CD14-positive monocyte (primary cell): ENCODE results near the gene KCTD5. TPM values are rescaled to one million over a fixed set of nuclear protein-coding genes. Genes with fewer than 3 reads are reported as not detected.

Experiments used
- DNase-seq, 3 donors: peaks; one replicate each; pipeline ENCODE4 v3.0.0-alpha.2; 2011 to 2022
- H2AFZ ChIP-seq: 2 replicates; pipeline ENCODE4 v1.6.0; 2012; ENCODE audit warnings: mild to moderate bottlenecking, low read depth, low read length, inconsistent platforms; ENCODE audit not compliant: insufficient read depth, poor library complexity, severe bottlenecking
- H3K27ac ChIP-seq, 2 donors: 1 replicate in 1 of 2; 2 replicates in 1 of 2; pipeline ENCODE4 v1.5.1; 2012 to 2013; ENCODE audit warnings: low read length in 2 of 2, control low read depth in 1 of 2, inconsistent platforms in 1 of 2, low read depth in 1 of 2, mild to moderate bottlenecking in 1 of 2
- H3K27me3 ChIP-seq, 2 donors: one replicate each; pipeline versions ENCODE4 v1.6.0 to v1.6.1; 2011 to 2013; ENCODE audit warnings: low read length in 2 of 2; ENCODE audit not compliant: control insufficient read depth in 2 of 2, insufficient read depth in 2 of 2
- H3K36me3 ChIP-seq, 2 donors: replicated peaks in 1 of 2; 1 replicate in 1 of 2; 2 replicates in 1 of 2; pipeline versions ENCODE4 v1.5.1 to v1.6.1; 2012 to 2013; ENCODE audit warnings: low read length in 2 of 2, control low read depth in 1 of 2, inconsistent platforms in 1 of 2, mild to moderate bottlenecking in 1 of 2; ENCODE audit not compliant: insufficient read depth in 2 of 2, control insufficient read depth in 1 of 2
- H3K4me1 ChIP-seq, 2 donors: 1 replicate in 1 of 2; 2 replicates in 1 of 2; pipeline versions ENCODE4 v1.5.1 to v1.6.1; 2012 to 2013; ENCODE audit warnings: low read length in 2 of 2, control low read depth in 1 of 2, inconsistent platforms in 1 of 2, mild to moderate bottlenecking in 1 of 2, moderate library complexity in 1 of 2; ENCODE audit not compliant: insufficient read depth in 2 of 2, control insufficient read depth in 1 of 2
- H3K4me2 ChIP-seq: replicated peaks from 2 replicates; pipeline ENCODE3; 2012; ENCODE audit warnings: low read length, moderate library complexity, mild to moderate bottlenecking; ENCODE audit not compliant: poor library complexity, severe bottlenecking; ENCODE audit errors: extremely low read depth
- H3K4me3 ChIP-seq, 3 experiments: fragments of 200-600 bp in 1 of 3; sonication (generic) in 1 of 3; replicated peaks in 1 of 3; 1 replicate in 2 of 3; 2 replicates in 1 of 3; pipeline ENCODE4 v1.5.1; 2011 to 2013; ENCODE audit warnings: low read length in 3 of 3, mild to moderate bottlenecking in 3 of 3, control low read depth in 2 of 3, low read depth in 2 of 3, inconsistent platforms in 1 of 3, moderate library complexity in 1 of 3
- H3K79me2 ChIP-seq: 2 replicates; pipeline ENCODE4 v1.6.0; 2012; ENCODE audit warnings: mild to moderate bottlenecking, control low read depth, inconsistent platforms, low read length, moderate library complexity; ENCODE audit not compliant: insufficient read depth
- H3K9ac ChIP-seq: 2 replicates; pipeline ENCODE4 v1.6.0; 2017; ENCODE audit warnings: low read length, mild to moderate bottlenecking; ENCODE audit not compliant: insufficient read depth, poor library complexity, severe bottlenecking
- H3K9me3 ChIP-seq, 2 donors: replicated peaks in 1 of 2; 1 replicate in 1 of 2; 2 replicates in 1 of 2; pipeline versions ENCODE4 v1.5.1 to v1.6.1; 2012 to 2013; ENCODE audit warnings: low read length in 2 of 2, control low read depth in 1 of 2; ENCODE audit not compliant: control insufficient read depth in 1 of 2, insufficient read depth in 1 of 2
- H4K20me1 ChIP-seq: 2 replicates; pipeline ENCODE4 v1.6.0; 2012; ENCODE audit warnings: mild to moderate bottlenecking, low read length, control low read depth, moderate library complexity; ENCODE audit not compliant: insufficient read depth
- H3K27ac Mint-ChIP-seq, 7 donors: one replicate each; pipeline ENCODE4 v1.8.0; 2020; ENCODE audit warnings: mild to moderate bottlenecking in 7 of 7, mixed read lengths in 7 of 7, moderate library complexity in 6 of 7, inconsistent platforms in 2 of 7
- H3K27me3 Mint-ChIP-seq, 3 donors: one replicate each; pipeline ENCODE4 v1.8.0; 2021 to 2022; ENCODE audit warnings: low read depth in 3 of 3, mild to moderate bottlenecking in 3 of 3, mixed read lengths in 3 of 3, moderate library complexity in 3 of 3, inconsistent platforms in 1 of 3
- H3K36me3 Mint-ChIP-seq, 2 donors: one replicate each; pipeline ENCODE4 v1.8.0; 2020; ENCODE audit warnings: mixed read lengths in 2 of 2, inconsistent platforms in 1 of 2, mild to moderate bottlenecking in 1 of 2
- H3K4me1 Mint-ChIP-seq: one replicate; pipeline ENCODE4 v1.8.0; 2020; ENCODE audit warnings: mild to moderate bottlenecking, mixed read lengths
- H3K4me3 Mint-ChIP-seq, 2 donors: one replicate each; pipeline ENCODE4 v1.8.0; 2020; ENCODE audit warnings: mild to moderate bottlenecking in 2 of 2, mixed read lengths in 2 of 2, moderate library complexity in 1 of 2
- H3K9me3 Mint-ChIP-seq, 7 donors: one replicate each; pipeline ENCODE4 v1.8.0; 2020 to 2022; ENCODE audit warnings: mixed read lengths in 7 of 7, mild to moderate bottlenecking in 6 of 7, moderate library complexity in 6 of 7, inconsistent platforms in 2 of 7
- CTCF ChIP-seq: fragments of 200-600 bp; IDR thresholded peaks from one replicate; pipeline ENCODE4 v1.8.0; 2022; ENCODE audit warnings: antibody characterized with exemption, mild to moderate bottlenecking
- WGBS: methylation state at CpG from one replicate; pipeline ENCODE4 v1.1.5; 2013; ENCODE audit warnings: missing lambda C conversion rate; ENCODE audit not compliant: insufficient coverage; 5-methylcytosine and 5-hydroxymethylcytosine counted together
- intact Hi-C, 2 donors: fragments of 100-400 bp; cut with micrococcal nuclease; formaldehyde crosslinking; loops; one replicate each; pipeline versions ENCODE4 v1.15.0 to v1.15.1; 2023
- polyA plus RNA-seq, 3 donors: library from polyadenylated mRNA; depleted of rRNA in 1 of 3; unstranded in 2 of 3; stranded (reverse) in 1 of 3; fragments of 300-500 nt in 2 of 3; fragments of >200 nt in 1 of 3; fragmentation: Illumina TruSeq in 2 of 3; gene quantifications; 1 replicate in 2 of 3; 2 replicates in 1 of 3; pipeline ENCODE4 v1.2.3, GENCODE V29; 2012 to 2021

Gene KCTD5
- polyA plus RNA-seq, 3 donors: 16.0 to 23.1 (median 21.0) TPM

GRCh38 chr16:2737238-2737605 lies 54.9 kb downstream of the KCTD5 start:
- Histone ChIP-seq H3K79me2 (no peaks in the 10 kb centered on the region), H3K4me1 (no peaks in the 10 kb centered on the region), H3K4me3 (no peak overlapping the region), H3K36me3 (no peaks in the 10 kb centered on the region), H4K20me1 (no peaks in the 10 kb centered on the region), H3K4me2 (no peak overlapping the region), H3K9ac (no peak overlapping the region), H3K27ac (no peak overlapping the region), H2AFZ (no peak overlapping the region), H3K9me3 (no peaks in the 10 kb centered on the region), H3K27me3 (no peaks in the 10 kb centered on the region)
- H3K27me3 Mint-ChIP-seq: peaks cover 0 to 5% (median 2%) of the 10 kb centered on the region in 3 donors
- no peak overlapping the region for H3K4me3 Mint-ChIP-seq
- H3K36me3 Mint-ChIP-seq: no peaks in the 10 kb centered on the region
- 100% methylated on average over 3 of the region's 5 CpGs for WGBS
- H3K9me3 Mint-ChIP-seq: peaks cover 0 to under 1% (median 0%) of the 10 kb centered on the region in 7 donors
- no peak for DNase-seq
- H3K4me1 Mint-ChIP-seq: peaks cover 3% of the 10 kb centered on the region
- no peak overlapping the region for H3K27ac Mint-ChIP-seq
- intact Hi-C loops: no loop called here
- TF ChIP-seq CTCF: no peak

GRCh38 chr16:2737895-2738418 lies 55.6 kb downstream of the KCTD5 start:
- H3K4me1 Mint-ChIP-seq: peaks cover 3% of the 10 kb centered on the region
- DNase-seq: no peak
- Histone ChIP-seq H3K79me2 (no peaks in the 10 kb centered on the region), H3K4me2 (no peak overlapping the region), H3K9me3 (no peaks in the 10 kb centered on the region), H3K36me3 (no peaks in the 10 kb centered on the region), H2AFZ (no peak overlapping the region), H3K9ac (no peak overlapping the region), H3K4me1 (no peaks in the 10 kb centered on the region), H3K27ac (no peak overlapping the region), H4K20me1 (no peaks in the 10 kb centered on the region), H3K27me3 (no peaks in the 10 kb centered on the region), H3K4me3 (no peak overlapping the region)
- peaks cover 0 to 5% (median 2%) of the 10 kb centered on the region in 3 donors for H3K27me3 Mint-ChIP-seq
- intact Hi-C loops: no loop called here
- no peak overlapping the region for H3K27ac Mint-ChIP-seq
- 82% methylated on average over 7 of the region's 7 CpGs for WGBS
- no peaks in the 10 kb centered on the region for H3K36me3 Mint-ChIP-seq
- no peaks in the 10 kb centered on the region for H3K9me3 Mint-ChIP-seq
- no peak overlapping the region for H3K4me3 Mint-ChIP-seq
- TF ChIP-seq CTCF: no peak
